Measurements from ENCODE around the gene ZSWIM8.

Gene ZSWIM8

GRCh38 chr10:73774637-73775036 is 10.8 kb upstream of the ZSWIM8 start:
- H3K27ac ChIP-seq: no peak overlapping the region

GRCh38 chr10:73779018-73779417 is 6.4 kb upstream of the ZSWIM8 start:
- no peak overlapping the region for H3K27ac ChIP-seq
- TF ChIP-seq CTCF (IDR thresholded peaks at IDR 0.05) (no peak), ZFX (IDR thresholded peaks at IDR 0.05; ENCODE audit: borderline replicate concordance) (no peak)

More at GRCh38 chr10:73774637-73775036, 10.8 kb upstream of the ZSWIM8 start:
- TF ChIP-seq CTCF (IDR thresholded peaks at IDR 0.05) (no peak), ZFX (IDR thresholded peaks at IDR 0.05; ENCODE audit: borderline replicate concordance) (no peak)

DNA sequence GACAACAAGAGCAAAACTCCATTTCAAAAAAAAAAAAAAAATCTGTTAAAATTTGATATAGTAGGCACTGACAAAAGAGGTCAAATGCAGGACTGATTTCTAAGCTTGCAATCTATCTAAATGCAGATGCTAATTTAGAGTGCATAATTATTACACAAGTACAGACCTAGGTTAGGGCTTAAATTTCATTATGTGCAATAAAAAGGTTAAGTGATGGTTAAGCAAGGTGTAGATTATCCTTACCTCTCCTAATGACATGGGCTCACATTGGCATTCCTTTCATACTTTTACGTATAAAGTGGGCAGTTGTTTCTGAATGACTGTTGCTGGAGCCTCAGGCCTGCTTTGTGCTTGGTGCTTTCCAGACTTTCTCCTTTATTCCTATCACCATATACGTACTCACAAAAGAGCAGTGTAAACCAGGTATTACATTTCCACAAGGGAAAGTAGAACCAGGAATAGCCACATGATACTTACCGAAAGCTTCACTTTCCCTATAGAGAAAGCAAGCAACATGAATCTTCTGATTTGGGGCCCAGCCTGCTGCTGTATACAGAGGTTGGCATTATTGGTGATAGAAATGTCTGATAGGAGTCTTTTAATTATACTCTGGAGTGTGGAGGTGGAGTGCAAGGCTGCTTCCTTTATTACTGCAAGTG is 5.7 kb upstream of the ZSWIM8 start:
- H3K27ac ChIP-seq: peak overlapping the region; percentile 82; the same call in 1 of the 2 replicates
- TF ChIP-seq CTCF (IDR thresholded peaks at IDR 0.05) (no peak), ZFX (IDR thresholded peaks at IDR 0.05; ENCODE audit: borderline replicate concordance) (no peak)

DNA sequence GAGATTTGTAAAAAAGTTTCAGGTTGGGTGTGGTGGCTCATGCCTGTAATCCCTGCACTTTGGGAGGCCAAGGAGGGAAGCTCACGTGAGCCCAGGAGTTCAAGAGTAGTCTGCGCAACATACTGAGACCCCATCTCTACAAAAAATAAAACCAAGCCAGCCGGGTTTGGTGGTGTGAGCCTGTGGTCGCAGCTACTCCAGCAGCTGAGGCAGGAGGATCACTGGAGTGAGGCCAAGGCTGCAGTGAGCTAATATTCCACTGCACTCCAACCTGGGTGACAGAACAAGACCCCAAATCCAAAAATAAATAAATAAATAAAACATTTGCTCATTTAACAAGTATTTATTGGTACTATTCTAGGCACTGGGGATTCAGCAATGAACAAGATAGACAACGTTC is 5.1 kb upstream of the ZSWIM8 start:
- TF ChIP-seq CTCF (IDR thresholded peaks at IDR 0.05): no peak
- TF ChIP-seq ZFX (IDR thresholded peaks at IDR 0.05; ENCODE audit: borderline replicate concordance): no peak
- peak overlapping the region; percentile 82 for H3K27ac ChIP-seq

- TF ChIP-seq CTCF (IDR thresholded peaks at IDR 0.05) (no peak), ZFX (IDR thresholded peaks at IDR 0.05; ENCODE audit: borderline replicate concordance) (no peak)
- peak overlapping the region; percentile 82 for H3K27ac ChIP-seq
These were observed 4.4 kb upstream of the ZSWIM8 start for GRCh38 chr10:73780966-73781365.

DNA sequence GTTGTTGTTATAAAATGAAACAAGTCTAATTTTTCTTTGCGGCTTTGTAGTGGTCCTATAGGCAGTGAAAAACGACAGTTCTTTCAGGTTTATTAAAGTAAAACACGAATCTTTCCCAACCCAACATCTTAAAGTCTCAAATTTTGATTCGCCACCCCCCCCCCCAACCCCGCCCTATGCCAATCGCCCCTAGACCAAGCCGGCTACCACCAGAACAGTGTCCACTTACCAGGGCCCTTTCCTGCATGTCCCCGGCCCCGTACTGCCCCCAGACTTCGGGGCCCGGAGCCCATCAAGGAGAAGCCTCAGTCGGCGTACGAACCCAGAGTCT is 3.9 kb upstream of the ZSWIM8 start:
- TF ChIP-seq CTCF (IDR thresholded peaks at IDR 0.05): no peak
- no peak for TF ChIP-seq ZFX (IDR thresholded peaks at IDR 0.05; ENCODE audit: borderline replicate concordance)
- peak overlapping the region; percentile 82 for H3K27ac ChIP-seq

GRCh38 chr10:73781879-73782748 is 3.3 kb upstream of the ZSWIM8 start, which contains the start of gene CHCHD1:
CHCHD1 (plus strand) TSS chr10:73782048; CDS start chr10:73782076, 28 bp downstream.
- TF ChIP-seq CTCF (IDR thresholded peaks at IDR 0.05) (no peak), ZFX (IDR thresholded peaks at IDR 0.05; ENCODE audit: borderline replicate concordance) (no peak)
- peak within 1 kb of the TSS; percentile 82 for H3K27ac ChIP-seq
